Lower leg skin (tissue), 3 donors: ENCODE data around the gene YY1.

Source experiments
- POLR2A ChIP-seq, 2 donors: fragments of 450-650 bp; IDR thresholded peaks; one replicate each; pipeline ENCODE4 v1.6.1; 2016 to 2017; ENCODE audit warnings: antibody characterized with exemption in 2 of 2, mild to moderate bottlenecking in 1 of 2, moderate library complexity in 1 of 2
- TF ChIP-seq, protein P1 (sequence below), 3 donors: fragments of 450-650 bp; IDR thresholded peaks; one replicate each; pipeline ENCODE4 v1.5.1; 2016; ENCODE audit warnings: antibody characterized with exemption in 3 of 3, mild to moderate bottlenecking in 3 of 3, moderate library complexity in 2 of 3

DNA sequence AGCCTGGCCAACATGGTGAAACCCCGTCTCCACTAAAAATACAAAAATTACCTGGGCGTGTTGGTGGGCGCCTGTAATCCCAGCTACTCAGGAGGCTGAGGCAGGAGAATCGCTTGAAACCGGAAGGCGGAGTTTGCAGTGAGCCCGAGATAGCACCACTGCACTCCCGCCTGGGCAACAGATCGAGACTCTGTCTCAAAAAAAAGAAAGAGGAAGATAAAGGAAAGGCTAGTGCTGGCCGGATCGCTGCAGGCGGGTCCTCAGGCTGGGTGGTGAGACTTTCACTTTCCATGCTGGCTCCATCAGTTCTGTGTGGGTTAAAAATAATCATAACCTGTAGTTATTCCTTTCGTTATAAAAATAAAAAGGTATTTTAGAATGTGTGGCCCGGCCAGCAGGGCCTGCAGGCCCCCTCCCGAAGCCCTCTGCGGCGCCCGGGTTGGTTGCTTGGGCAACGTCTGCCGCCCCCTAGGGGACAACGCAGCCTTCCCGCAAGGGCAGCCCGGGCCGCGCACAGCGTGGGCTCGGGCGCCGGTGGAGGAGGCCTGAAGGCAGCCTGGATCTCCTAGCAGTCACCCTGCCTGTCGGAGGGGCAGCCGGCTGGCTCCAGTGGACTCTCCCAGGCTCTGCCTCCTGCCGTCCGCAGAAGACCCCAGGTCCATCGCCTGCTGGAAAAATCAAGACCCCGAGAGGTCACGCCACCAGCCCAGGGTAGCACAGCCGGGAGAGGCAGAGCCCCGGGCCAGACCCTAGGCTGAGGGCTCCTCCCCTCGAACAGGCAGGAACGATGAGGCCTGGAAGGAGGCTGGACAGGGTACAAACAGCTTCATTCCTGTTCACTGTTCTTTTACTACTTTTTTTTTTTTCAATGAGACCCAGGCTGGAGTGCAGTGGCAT lies 79.2 kb downstream of the YY1 start:
- TF ChIP-seq, protein P1, sequence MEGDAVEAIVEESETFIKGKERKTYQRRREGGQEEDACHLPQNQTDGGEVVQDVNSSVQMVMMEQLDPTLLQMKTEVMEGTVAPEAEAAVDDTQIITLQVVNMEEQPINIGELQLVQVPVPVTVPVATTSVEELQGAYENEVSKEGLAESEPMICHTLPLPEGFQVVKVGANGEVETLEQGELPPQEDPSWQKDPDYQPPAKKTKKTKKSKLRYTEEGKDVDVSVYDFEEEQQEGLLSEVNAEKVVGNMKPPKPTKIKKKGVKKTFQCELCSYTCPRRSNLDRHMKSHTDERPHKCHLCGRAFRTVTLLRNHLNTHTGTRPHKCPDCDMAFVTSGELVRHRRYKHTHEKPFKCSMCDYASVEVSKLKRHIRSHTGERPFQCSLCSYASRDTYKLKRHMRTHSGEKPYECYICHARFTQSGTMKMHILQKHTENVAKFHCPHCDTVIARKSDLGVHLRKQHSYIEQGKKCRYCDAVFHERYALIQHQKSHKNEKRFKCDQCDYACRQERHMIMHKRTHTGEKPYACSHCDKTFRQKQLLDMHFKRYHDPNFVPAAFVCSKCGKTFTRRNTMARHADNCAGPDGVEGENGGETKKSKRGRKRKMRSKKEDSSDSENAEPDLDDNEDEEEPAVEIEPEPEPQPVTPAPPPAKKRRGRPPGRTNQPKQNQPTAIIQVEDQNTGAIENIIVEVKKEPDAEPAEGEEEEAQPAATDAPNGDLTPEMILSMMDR (IDR thresholded peaks at IDR 0.05): no peak
- TF ChIP-seq POLR2A (IDR thresholded peaks at IDR 0.05): no peak
